A549 (cell line): Measurements from ENCODE around the gene GRPEL2. TPM values are rescaled to one million over a fixed set of nuclear protein-coding genes. Genes with fewer than 3 reads are reported as not detected.

ENCODE experiments used
- CBX8 ChIP-seq: fragments of 200-600 bp; sonication (generic); IDR thresholded peaks from 2 replicates; pipeline ENCODE4 v1.6.1; 2016
- CHD4 ChIP-seq: fragments of 200-600 bp; sonication (generic); IDR thresholded peaks from 2 replicates; pipeline ENCODE4 v1.6.1; 2016; ENCODE audit warnings: antibody characterized with exemption, mild to moderate bottlenecking, borderline replicate concordance
- EHMT2 ChIP-seq: fragments of 200-600 bp; sonication (generic); IDR thresholded peaks from 2 replicates; pipeline ENCODE4 v1.6.1; 2016; ENCODE audit warnings: antibody characterized with exemption, low read depth, mild to moderate bottlenecking, moderate library complexity
- ESRRA ChIP-seq: fragments of 150-350 bp; IDR thresholded peaks from 2 replicates; pipeline ENCODE4 v1.6.1; 2014; ENCODE audit warnings: mild to moderate bottlenecking, low read length, borderline replicate concordance
- FOSL2 ChIP-seq, 2 experiments: fragments of 450-650 bp in 1 of 2; fragments of >200 bp in 1 of 2; sonication (Bioruptor Twin) in 1 of 2; formaldehyde crosslinking; IDR thresholded peaks; 2 replicates each; pipeline versions ENCODE4 v1.5.0 to v1.6.1; 2016 to 2020; ENCODE audit warnings: mild to moderate bottlenecking in 1 of 2, moderate library complexity in 1 of 2
- GATA3 ChIP-seq: IDR thresholded peaks from 2 replicates; pipeline ENCODE4 v1.6.1; 2012; ENCODE audit warnings: borderline replicate concordance
- HEYL ChIP-seq: fragments of 250-450 bp; sonication (Bioruptor Pico); IDR thresholded peaks from 2 replicates; pipeline ENCODE4 v1.8.0; 2021; ENCODE audit warnings: mild to moderate bottlenecking, moderate library complexity
- JUN ChIP-seq, 2 experiments: fragments of >200 bp; sonication (Bioruptor Twin); formaldehyde crosslinking; IDR thresholded peaks; 2 replicates in 1 of 2; 3 replicates in 1 of 2; pipeline ENCODE4 v1.6.1; 2016 to 2017
- KDM1A ChIP-seq: fragments of 200-600 bp; sonication (generic); IDR thresholded peaks from 2 replicates; pipeline ENCODE4 v1.6.1; 2016; ENCODE audit warnings: low read depth, mild to moderate bottlenecking
- KDM5A ChIP-seq: fragments of 200-600 bp; sonication (generic); IDR thresholded peaks from 2 replicates; pipeline ENCODE4 v1.6.1; 2016; ENCODE audit warnings: antibody characterized with exemption, mild to moderate bottlenecking
- MAZ ChIP-seq: fragments of 150-350 bp; IDR thresholded peaks from 2 replicates; pipeline ENCODE4 v1.6.1; 2014; ENCODE audit warnings: antibody characterized with exemption, low read depth, low read length, borderline replicate concordance
- MYC ChIP-seq: IDR thresholded peaks from 2 replicates; pipeline ENCODE4 v1.6.1; 2012; ENCODE audit warnings: mild to moderate bottlenecking, inconsistent platforms, low read length, improper control_type of control experiment, borderline replicate concordance
- NFE2L2 ChIP-seq: fragments of 150-350 bp; conservative IDR thresholded peaks from 2 replicates; pipeline ENCODE4 v1.6.1; 2014; ENCODE audit warnings: low read length
- NR3C1 ChIP-seq: fragments of >200 bp; sonication (Bioruptor Twin); formaldehyde crosslinking; IDR thresholded peaks from 3 replicates; pipeline ENCODE4 v1.6.1; 2017
- PHF8 ChIP-seq: fragments of 200-600 bp; sonication (generic); IDR thresholded peaks from 2 replicates; pipeline ENCODE4 v1.6.1; 2016; ENCODE audit warnings: low read depth, mild to moderate bottlenecking, antibody characterized with exemption, moderate library complexity, borderline replicate concordance
- POLR2A ChIP-seq: IDR thresholded peaks from 2 replicates; pipeline ENCODE4 v1.6.1; 2012; ENCODE audit warnings: mild to moderate bottlenecking, low read length
- RCOR1 ChIP-seq: fragments of 150-350 bp; IDR thresholded peaks from 2 replicates; pipeline ENCODE4 v1.6.1; 2014; ENCODE audit warnings: antibody characterized with exemption, low read length, low read depth
- RFX5 ChIP-seq: fragments of 450-650 bp; IDR thresholded peaks from 2 replicates; pipeline ENCODE4 v1.7.1; 2014; ENCODE audit warnings: antibody characterized with exemption, mild to moderate bottlenecking, moderate library complexity
- TP53 ChIP-seq: fragments of 250-450 bp; sonication (Bioruptor Pico); IDR thresholded peaks from 2 replicates; pipeline ENCODE4 v1.5.0; 2021; ENCODE audit warnings: mild to moderate bottlenecking, moderate library complexity
- ZFP36 ChIP-seq: fragments of 450-650 bp; IDR thresholded peaks from 2 replicates; pipeline ENCODE4 v1.6.1; 2014; ENCODE audit warnings: borderline replicate concordance; ENCODE audit not compliant: partially characterized antibody
- ZNF302 ChIP-seq: fragments of 250-450 bp; sonication (Bioruptor Pico); IDR thresholded peaks from 2 replicates; pipeline ENCODE4 v1.9.0; 2021; ENCODE audit warnings: inconsistent platforms, mild to moderate bottlenecking, moderate library complexity
- polyA plus RNA-seq, 4 experiments: library from polyadenylated mRNA; depleted of rRNA in 3 of 4; stranded (reverse); fragments of >200 nt; fragmentation: RNase III in 1 of 4; extraction: RNeasy Plus Mini Kit Qiagen cat#74134 plus additional on column Dnase treatment in 1 of 4; gene quantifications; 2 replicates in 3 of 4; 3 replicates in 1 of 4; pipeline ENCODE4 v1.2.3, GENCODE V29; 2011 to 2017
- TF ChIP-seq, protein P1 (sequence below): fragments of 250-450 bp; sonication (Bioruptor Pico); IDR thresholded peaks from 2 replicates; pipeline ENCODE4 v1.5.0; 2021; ENCODE audit warnings: mild to moderate bottlenecking, moderate library complexity, borderline replicate concordance
- TF ChIP-seq, protein P2 (sequence below): IDR thresholded peaks from 2 replicates; pipeline ENCODE4 v1.6.1; 2012
- TF ChIP-seq, protein P3 (sequence below): IDR thresholded peaks from 2 replicates; pipeline ENCODE4 v1.6.1; 2012
- TF ChIP-seq, protein P4 (sequence below): fragments of 200-600 bp; sonication (generic); IDR thresholded peaks from 2 replicates; pipeline ENCODE4 v1.6.1; 2016; ENCODE audit warnings: antibody characterized with exemption, mild to moderate bottlenecking, moderate library complexity
- TF ChIP-seq, protein P5 (sequence below): fragments of >200 bp; sonication (Bioruptor Twin); formaldehyde crosslinking; IDR thresholded peaks from 2 replicates; pipeline ENCODE4 v1.6.1; 2016

The GRPEL2 gene
- polyA plus RNA-seq, 2 of the 4 experiments (the other 2 are of a cell fraction): 10.4 to 26.4 TPM

DNA sequence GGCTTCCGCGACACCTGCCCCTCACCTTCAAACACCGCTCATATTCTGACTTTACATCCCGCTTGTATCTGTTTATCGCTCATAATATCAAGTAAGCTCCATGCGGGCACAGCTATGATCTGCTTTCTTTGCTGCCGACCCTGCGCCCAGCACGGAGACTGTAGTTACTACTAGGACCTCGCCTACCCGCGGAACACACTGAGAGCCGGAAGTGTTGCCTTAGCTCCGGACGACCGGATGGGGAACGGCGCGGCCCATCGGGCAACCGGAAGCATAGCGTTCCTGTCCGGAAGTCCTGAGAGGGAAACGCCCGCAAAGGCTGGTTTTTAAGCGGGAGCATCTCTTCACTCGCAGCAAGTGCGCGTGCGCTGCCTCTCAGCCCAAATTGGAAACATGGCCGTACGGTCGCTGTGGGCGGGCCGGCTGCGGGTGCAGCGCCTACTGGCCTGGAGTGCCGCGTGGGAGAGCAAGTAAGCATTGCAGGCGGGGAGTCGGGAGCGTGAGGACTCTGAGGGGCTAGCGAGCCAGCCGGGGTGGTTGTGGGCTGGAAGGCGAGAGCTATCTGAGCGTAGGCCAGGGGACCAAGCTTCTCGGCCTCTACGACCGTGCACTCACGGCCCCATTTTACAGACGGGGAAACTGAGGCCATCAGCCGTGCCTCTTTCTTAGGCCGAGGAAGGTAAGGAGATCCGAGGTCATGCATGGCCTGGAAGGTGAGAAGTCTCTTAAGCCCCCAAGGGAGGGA, at the start of gene GRPEL2 (continued):
- TF ChIP-seq, protein P1, sequence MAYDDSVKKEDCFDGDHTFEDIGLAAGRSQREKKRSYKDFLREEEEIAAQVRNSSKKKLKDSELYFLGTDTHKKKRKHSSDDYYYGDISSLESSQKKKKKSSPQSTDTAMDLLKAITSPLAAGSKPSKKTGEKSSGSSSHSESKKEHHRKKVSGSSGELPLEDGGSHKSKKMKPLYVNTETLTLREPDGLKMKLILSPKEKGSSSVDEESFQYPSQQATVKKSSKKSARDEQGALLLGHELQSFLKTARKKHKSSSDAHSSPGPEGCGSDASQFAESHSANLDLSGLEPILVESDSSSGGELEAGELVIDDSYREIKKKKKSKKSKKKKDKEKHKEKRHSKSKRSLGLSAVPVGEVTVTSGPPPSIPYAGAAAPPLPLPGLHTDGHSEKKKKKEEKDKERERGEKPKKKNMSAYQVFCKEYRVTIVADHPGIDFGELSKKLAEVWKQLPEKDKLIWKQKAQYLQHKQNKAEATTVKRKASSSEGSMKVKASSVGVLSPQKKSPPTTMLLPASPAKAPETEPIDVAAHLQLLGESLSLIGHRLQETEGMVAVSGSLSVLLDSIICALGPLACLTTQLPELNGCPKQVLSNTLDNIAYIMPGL (CRISPR knock-in tag): no peak
- TF ChIP-seq ZNF302 (no peak), MYC (peak; percentile 85), EHMT2 (no peak), MAZ (0 out of 2 replicates have a peak, but pooled peaks have one; percentile 45), PHF8 (peak; percentile 81; the same call in 1 of the 2 replicates), JUN (IDR thresholded peaks at IDR 0.05) (peak; percentile 93 to 95; a peak in 4 of 5 replicates), NR3C1 (no peak), ZFP36 (no peak), RFX5 (no peak; the same call in 1 of the 2 replicates), KDM5A (peak; percentile 71; the same call in 1 of the 2 replicates), CHD4 (peak; percentile 76; the same call in 1 of the 2 replicates), ESRRA (no peak), TP53 (CRISPR knock-in tag) (no peak), RCOR1 (0 out of 2 replicates have a peak, but pooled peaks have one; percentile 79), HEYL (no peak), POLR2A (peak; percentile 82), KDM1A (peak; percentile 97), CBX8 (no peak), FOSL2 (IDR thresholded peaks at IDR 0.05) (no peak), FOSL2 (CRISPR knock-in tag; IDR thresholded peaks at IDR 0.05) (no peak), GATA3 (peak; percentile 53; the same call in 1 of the 2 replicates), NFE2L2 (no peak)
- TF ChIP-seq, protein P2, sequence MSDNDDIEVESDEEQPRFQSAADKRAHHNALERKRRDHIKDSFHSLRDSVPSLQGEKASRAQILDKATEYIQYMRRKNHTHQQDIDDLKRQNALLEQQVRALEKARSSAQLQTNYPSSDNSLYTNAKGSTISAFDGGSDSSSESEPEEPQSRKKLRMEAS: peak; percentile 95
- TF ChIP-seq, protein P3, sequence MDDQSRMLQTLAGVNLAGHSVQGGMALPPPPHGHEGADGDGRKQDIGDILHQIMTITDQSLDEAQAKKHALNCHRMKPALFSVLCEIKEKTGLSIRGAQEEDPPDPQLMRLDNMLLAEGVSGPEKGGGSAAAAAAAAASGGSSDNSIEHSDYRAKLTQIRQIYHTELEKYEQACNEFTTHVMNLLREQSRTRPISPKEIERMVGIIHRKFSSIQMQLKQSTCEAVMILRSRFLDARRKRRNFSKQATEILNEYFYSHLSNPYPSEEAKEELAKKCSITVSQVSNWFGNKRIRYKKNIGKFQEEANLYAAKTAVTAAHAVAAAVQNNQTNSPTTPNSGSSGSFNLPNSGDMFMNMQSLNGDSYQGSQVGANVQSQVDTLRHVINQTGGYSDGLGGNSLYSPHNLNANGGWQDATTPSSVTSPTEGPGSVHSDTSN: no peak
- TF ChIP-seq, protein P4, sequence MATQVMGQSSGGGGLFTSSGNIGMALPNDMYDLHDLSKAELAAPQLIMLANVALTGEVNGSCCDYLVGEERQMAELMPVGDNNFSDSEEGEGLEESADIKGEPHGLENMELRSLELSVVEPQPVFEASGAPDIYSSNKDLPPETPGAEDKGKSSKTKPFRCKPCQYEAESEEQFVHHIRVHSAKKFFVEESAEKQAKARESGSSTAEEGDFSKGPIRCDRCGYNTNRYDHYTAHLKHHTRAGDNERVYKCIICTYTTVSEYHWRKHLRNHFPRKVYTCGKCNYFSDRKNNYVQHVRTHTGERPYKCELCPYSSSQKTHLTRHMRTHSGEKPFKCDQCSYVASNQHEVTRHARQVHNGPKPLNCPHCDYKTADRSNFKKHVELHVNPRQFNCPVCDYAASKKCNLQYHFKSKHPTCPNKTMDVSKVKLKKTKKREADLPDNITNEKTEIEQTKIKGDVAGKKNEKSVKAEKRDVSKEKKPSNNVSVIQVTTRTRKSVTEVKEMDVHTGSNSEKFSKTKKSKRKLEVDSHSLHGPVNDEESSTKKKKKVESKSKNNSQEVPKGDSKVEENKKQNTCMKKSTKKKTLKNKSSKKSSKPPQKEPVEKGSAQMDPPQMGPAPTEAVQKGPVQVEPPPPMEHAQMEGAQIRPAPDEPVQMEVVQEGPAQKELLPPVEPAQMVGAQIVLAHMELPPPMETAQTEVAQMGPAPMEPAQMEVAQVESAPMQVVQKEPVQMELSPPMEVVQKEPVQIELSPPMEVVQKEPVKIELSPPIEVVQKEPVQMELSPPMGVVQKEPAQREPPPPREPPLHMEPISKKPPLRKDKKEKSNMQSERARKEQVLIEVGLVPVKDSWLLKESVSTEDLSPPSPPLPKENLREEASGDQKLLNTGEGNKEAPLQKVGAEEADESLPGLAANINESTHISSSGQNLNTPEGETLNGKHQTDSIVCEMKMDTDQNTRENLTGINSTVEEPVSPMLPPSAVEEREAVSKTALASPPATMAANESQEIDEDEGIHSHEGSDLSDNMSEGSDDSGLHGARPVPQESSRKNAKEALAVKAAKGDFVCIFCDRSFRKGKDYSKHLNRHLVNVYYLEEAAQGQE: no peak
- TF ChIP-seq, protein P5, sequence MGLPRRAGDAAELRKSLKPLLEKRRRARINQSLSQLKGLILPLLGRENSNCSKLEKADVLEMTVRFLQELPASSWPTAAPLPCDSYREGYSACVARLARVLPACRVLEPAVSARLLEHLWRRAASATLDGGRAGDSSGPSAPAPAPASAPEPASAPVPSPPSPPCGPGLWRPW: no peak
- TF ChIP-seq, all 56 proteins: peak for 17
